GM23338 (cell line): ENCODE results near the gene CENPX. TPM values are rescaled to one million over a fixed set of nuclear protein-coding genes. Genes with fewer than 3 reads are reported as not detected.

ENCODE experiments used
- ATAC-seq: fragments of 200-7000 bp; cut with Tn5 transposase; 3 replicates; pipeline ENCODE4 v1.9.1; 2020
- DNase-seq: peaks from one replicate; pipeline ENCODE4 v3.0.0-alpha.2; 2015; ENCODE audit warnings: low spot score
- H2AFZ ChIP-seq: fragments of 200-600 bp; sonication (generic); 2 replicates; pipeline ENCODE4 v1.8.0; 2016; ENCODE audit warnings: antibody characterized with exemption, mild to moderate bottlenecking, moderate library complexity
- H3F3A ChIP-seq: fragments of 200-600 bp; sonication (generic); replicated peaks from 2 replicates; pipeline ENCODE4 v1.8.0; 2017; ENCODE audit warnings: antibody characterized with exemption, mixed run types, low read depth
- H3K27ac ChIP-seq: fragments of 200-600 bp; sonication (generic); 2 replicates; pipeline ENCODE4 v1.6.1; 2016; ENCODE audit warnings: low read depth
- H3K27me3 ChIP-seq: fragments of 200-600 bp; sonication (generic); 2 replicates; pipeline ENCODE4 v1.8.0; 2016; ENCODE audit warnings: mild to moderate bottlenecking, mixed run types, moderate library complexity; ENCODE audit not compliant: insufficient read depth
- H3K36me3 ChIP-seq: fragments of 200-600 bp; sonication (generic); 2 replicates; pipeline ENCODE4 v1.8.0; 2016; ENCODE audit warnings: mild to moderate bottlenecking; ENCODE audit not compliant: insufficient read depth
- H3K4me1 ChIP-seq: fragments of 200-600 bp; sonication (generic); 2 replicates; pipeline ENCODE4 v1.8.0; 2016; ENCODE audit warnings: mild to moderate bottlenecking, moderate library complexity; ENCODE audit not compliant: insufficient read depth
- H3K4me2 ChIP-seq: fragments of 200-600 bp; sonication (generic); 2 replicates; pipeline ENCODE4 v1.7.1; 2017; ENCODE audit warnings: mixed run types
- H3K4me3 ChIP-seq: fragments of 200-600 bp; sonication (generic); 2 replicates; pipeline ENCODE4 v1.6.1; 2016; ENCODE audit warnings: mixed run types
- H3K79me2 ChIP-seq: fragments of 200-600 bp; sonication (generic); replicated peaks from 2 replicates; pipeline ENCODE4 v1.8.0; 2017; ENCODE audit warnings: mild to moderate bottlenecking; ENCODE audit not compliant: insufficient read depth
- H3K9me2 ChIP-seq: fragments of 200-600 bp; sonication (generic); 2 replicates; pipeline ENCODE4 v1.8.0; 2017; ENCODE audit not compliant: insufficient read depth
- H4K20me1 ChIP-seq: fragments of 200-600 bp; sonication (generic); replicated peaks from 2 replicates; pipeline ENCODE4 v1.8.0; 2017; ENCODE audit warnings: mild to moderate bottlenecking; ENCODE audit not compliant: insufficient read depth
- H3K27ac Mint-ChIP-seq: 2 replicates; pipeline ENCODE4 v1.8.0; 2020; ENCODE audit warnings: inconsistent platforms, mild to moderate bottlenecking, moderate library complexity, mixed read lengths
- H3K27me3 Mint-ChIP-seq: 3 replicates; pipeline ENCODE4 v1.8.0; 2022; ENCODE audit warnings: low read depth, mild to moderate bottlenecking, moderate library complexity, mixed read lengths, inconsistent platforms; ENCODE audit not compliant: insufficient read depth, poor library complexity
- H3K36me3 Mint-ChIP-seq: 3 replicates; pipeline ENCODE4 v1.8.0; 2021; ENCODE audit warnings: low read depth, mild to moderate bottlenecking, inconsistent platforms, moderate library complexity, mixed read lengths
- H3K4me1 Mint-ChIP-seq: 3 replicates; pipeline ENCODE4 v1.8.0; 2020; ENCODE audit warnings: mild to moderate bottlenecking, inconsistent platforms, mixed read lengths
- H3K4me3 Mint-ChIP-seq: 3 replicates; pipeline ENCODE4 v1.8.0; 2021; ENCODE audit warnings: moderate library complexity, mild to moderate bottlenecking, inconsistent platforms, mixed read lengths
- H3K9me3 Mint-ChIP-seq: 3 replicates; pipeline ENCODE4 v1.8.0; 2020; ENCODE audit warnings: moderate library complexity, mild to moderate bottlenecking, inconsistent platforms, mixed read lengths
- CREB1 ChIP-seq: fragments of 250-450 bp; sonication (Bioruptor Pico); IDR thresholded peaks from 2 replicates; pipeline ENCODE4 v1.5.0; 2020; ENCODE audit warnings: low read depth, mild to moderate bottlenecking, moderate library complexity
- JUNB ChIP-seq: IDR thresholded peaks from one replicate; pipeline ENCODE4 v1.6.1; 2016; ENCODE audit warnings: antibody characterized with exemption; ENCODE audit not compliant: unreplicated experiment
- NANOG ChIP-seq: IDR thresholded peaks from 2 replicates; pipeline ENCODE4 v1.6.1; 2016; ENCODE audit warnings: antibody characterized with exemption, borderline replicate concordance
- POLR2AphosphoS5 ChIP-seq: IDR thresholded peaks from 2 replicates; pipeline ENCODE4 v1.6.1; 2016; ENCODE audit warnings: antibody characterized with exemption, low read depth
- STAT1 ChIP-seq: IDR thresholded peaks from one replicate; pipeline ENCODE4 v1.6.1; 2016; ENCODE audit warnings: antibody characterized with exemption; ENCODE audit not compliant: unreplicated experiment
- ZNF114 ChIP-seq: fragments of 250-450 bp; sonication (Bioruptor Pico); IDR thresholded peaks from 2 replicates; pipeline ENCODE4 v1.5.0; 2020; ENCODE audit warnings: mild to moderate bottlenecking, moderate library complexity
- ZNF331 ChIP-seq: fragments of 250-450 bp; sonication (Bioruptor Pico); IDR thresholded peaks from 2 replicates; pipeline ENCODE4 v1.5.0; 2020; ENCODE audit warnings: low read depth, mild to moderate bottlenecking, moderate library complexity
- polyA plus RNA-seq: library from polyadenylated mRNA; unstranded; fragments of >200 nt; fragmentation: Nextera tagmentation; extraction: Ambion mirVana; gene quantifications from 2 replicates; pipeline ENCODE4 v1.2.1, GENCODE V29; 2016
- total RNA-seq: library from RNA; depleted of rRNA; stranded (reverse); fragments of >200 nt; shearing (Covaris generic); gene quantifications from 2 replicates; pipeline ENCODE4 v1.2.3, GENCODE V29; 2014
- TF ChIP-seq, protein P1 (sequence below): IDR thresholded peaks from one replicate; pipeline ENCODE4 v1.6.1; 2018; ENCODE audit warnings: antibody characterized with exemption; ENCODE audit not compliant: unreplicated experiment
- TF ChIP-seq, protein P2 (sequence below), 2 experiments: fragments of 200-600 bp in 1 of 2; sonication (generic) in 1 of 2; conservative IDR thresholded peaks; 2 replicates each; pipeline versions ENCODE4 v1.5.1 to v1.6.1; 2016 to 2017; ENCODE audit warnings: antibody characterized with exemption in 2 of 2, low read depth in 2 of 2, mild to moderate bottlenecking in 2 of 2, moderate library complexity in 1 of 2
- TF ChIP-seq, protein P3 (sequence below): IDR thresholded peaks from 2 replicates; pipeline ENCODE4 v1.6.1; 2016; ENCODE audit warnings: antibody characterized with exemption

CENPX gene
- total and polyA plus RNA-seq, 2 experiments from 2014 or later: 114 to 157 TPM

DNA sequence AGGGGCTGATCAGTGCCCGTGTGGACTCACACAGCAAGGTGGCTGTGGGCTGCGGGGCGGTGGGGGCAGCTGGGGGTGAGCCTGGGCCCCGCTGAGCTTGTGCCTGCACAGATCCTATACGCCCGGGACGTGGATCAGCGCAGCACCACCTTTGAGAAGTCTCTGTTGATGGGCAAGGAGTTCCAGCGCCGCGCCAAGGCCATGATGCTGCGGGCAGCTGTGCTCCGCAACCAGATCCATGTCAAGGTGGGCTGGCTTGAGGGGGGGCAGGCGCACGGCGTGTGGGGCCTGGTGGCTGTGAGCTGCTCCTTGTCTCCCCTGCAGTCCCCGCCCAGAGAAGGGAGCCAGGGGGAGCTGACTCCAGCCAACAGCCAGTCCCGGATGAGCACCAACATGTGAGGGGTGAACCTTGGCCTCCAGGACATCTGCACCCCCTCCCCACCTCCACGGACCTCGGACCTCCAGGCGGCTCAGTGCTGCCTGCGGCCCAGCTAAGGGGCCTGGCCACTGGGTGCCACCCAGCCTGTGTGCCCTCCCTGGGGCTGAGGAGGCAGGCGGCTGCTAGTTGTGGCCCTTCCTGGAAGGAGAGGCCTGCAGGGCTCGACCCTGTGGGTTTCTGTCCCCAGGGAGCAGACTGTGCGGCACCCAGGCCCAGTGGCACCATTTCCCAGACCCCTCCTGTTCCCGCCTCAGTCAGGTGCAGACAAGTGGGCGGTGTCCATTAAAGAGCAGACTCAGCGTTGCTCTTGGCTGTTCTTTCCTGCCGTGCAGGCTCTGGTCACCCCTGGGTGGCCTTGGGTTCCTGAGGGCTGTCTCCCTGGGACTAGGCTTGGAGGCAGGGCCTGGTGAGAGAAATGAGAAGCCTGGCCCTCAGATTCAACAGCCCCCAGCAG lies 34.3 kb upstream of the CENPX start (continued):
- TF ChIP-seq NANOG (no peak), ZNF331 (CRISPR knock-in tag) (no peak), STAT1 (no peak), CREB1 (CRISPR knock-in tag) (no peak), JUNB (no peak), POLR2AphosphoS5 (no peak)
- TF ChIP-seq, protein P1, sequence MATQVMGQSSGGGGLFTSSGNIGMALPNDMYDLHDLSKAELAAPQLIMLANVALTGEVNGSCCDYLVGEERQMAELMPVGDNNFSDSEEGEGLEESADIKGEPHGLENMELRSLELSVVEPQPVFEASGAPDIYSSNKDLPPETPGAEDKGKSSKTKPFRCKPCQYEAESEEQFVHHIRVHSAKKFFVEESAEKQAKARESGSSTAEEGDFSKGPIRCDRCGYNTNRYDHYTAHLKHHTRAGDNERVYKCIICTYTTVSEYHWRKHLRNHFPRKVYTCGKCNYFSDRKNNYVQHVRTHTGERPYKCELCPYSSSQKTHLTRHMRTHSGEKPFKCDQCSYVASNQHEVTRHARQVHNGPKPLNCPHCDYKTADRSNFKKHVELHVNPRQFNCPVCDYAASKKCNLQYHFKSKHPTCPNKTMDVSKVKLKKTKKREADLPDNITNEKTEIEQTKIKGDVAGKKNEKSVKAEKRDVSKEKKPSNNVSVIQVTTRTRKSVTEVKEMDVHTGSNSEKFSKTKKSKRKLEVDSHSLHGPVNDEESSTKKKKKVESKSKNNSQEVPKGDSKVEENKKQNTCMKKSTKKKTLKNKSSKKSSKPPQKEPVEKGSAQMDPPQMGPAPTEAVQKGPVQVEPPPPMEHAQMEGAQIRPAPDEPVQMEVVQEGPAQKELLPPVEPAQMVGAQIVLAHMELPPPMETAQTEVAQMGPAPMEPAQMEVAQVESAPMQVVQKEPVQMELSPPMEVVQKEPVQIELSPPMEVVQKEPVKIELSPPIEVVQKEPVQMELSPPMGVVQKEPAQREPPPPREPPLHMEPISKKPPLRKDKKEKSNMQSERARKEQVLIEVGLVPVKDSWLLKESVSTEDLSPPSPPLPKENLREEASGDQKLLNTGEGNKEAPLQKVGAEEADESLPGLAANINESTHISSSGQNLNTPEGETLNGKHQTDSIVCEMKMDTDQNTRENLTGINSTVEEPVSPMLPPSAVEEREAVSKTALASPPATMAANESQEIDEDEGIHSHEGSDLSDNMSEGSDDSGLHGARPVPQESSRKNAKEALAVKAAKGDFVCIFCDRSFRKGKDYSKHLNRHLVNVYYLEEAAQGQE: no peak
- TF ChIP-seq, protein P2, sequence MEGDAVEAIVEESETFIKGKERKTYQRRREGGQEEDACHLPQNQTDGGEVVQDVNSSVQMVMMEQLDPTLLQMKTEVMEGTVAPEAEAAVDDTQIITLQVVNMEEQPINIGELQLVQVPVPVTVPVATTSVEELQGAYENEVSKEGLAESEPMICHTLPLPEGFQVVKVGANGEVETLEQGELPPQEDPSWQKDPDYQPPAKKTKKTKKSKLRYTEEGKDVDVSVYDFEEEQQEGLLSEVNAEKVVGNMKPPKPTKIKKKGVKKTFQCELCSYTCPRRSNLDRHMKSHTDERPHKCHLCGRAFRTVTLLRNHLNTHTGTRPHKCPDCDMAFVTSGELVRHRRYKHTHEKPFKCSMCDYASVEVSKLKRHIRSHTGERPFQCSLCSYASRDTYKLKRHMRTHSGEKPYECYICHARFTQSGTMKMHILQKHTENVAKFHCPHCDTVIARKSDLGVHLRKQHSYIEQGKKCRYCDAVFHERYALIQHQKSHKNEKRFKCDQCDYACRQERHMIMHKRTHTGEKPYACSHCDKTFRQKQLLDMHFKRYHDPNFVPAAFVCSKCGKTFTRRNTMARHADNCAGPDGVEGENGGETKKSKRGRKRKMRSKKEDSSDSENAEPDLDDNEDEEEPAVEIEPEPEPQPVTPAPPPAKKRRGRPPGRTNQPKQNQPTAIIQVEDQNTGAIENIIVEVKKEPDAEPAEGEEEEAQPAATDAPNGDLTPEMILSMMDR (conservative IDR thresholded peaks at IDR 0.05; ENCODE audit: low read depth in 2 of 2): no peak

DNA sequence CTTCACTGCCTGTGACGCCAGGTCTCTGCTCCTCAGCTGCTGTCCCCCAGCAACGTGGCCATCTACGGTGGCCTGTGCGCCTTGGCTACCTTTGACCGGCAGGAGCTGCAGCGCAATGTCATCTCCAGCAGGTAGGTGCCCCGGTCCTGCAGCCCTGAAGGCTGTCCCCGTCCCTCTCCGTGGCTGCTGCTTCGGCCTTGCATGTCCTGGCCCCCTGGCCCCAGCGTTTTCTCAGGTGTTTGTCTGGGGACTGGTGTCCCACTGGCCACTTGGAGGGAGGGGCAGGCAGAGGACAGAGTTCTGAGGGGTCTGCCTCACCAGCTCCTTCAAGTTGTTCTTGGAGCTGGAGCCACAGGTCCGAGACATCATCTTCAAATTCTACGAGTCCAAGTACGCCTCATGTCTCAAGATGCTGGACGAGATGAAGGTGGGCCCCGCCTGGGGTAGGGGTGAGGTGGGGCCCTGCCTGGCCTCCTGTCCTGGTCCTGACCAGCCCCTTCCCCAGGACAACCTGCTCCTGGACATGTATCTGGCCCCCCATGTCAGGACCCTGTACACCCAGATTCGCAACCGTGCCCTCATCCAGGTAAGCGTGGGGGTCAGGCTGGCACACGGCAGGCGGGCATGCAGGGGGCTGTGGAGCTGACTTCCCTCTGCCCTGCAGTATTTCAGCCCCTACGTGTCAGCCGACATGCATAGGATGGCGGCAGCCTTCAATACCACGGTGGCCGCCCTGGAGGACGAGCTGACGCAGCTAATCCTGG lies 33.5 kb upstream of the CENPX start:
- peaks cover 9% of the 10 kb centered on the region; the same call in 1 of the 2 replicates for H3F3A ChIP-seq
- no peaks in the 10 kb centered on the region for H3K4me1 ChIP-seq
- H3K9me2 ChIP-seq: no peaks in the 10 kb centered on the region
- H3K4me3 Mint-ChIP-seq: no peak overlapping the region
- no peaks in the 10 kb centered on the region for H3K27me3 ChIP-seq
- H3K36me3 Mint-ChIP-seq: peaks cover 22% of the 10 kb centered on the region
- H3K27me3 Mint-ChIP-seq: peaks cover 16% of the 10 kb centered on the region
- H3K4me3 ChIP-seq: no peak overlapping the region
- ATAC-seq (no peak), DNase-seq (no peak)
- H4K20me1 ChIP-seq: peaks cover 8% of the 10 kb centered on the region; the same call in 1 of the 2 replicates
- no peaks in the 10 kb centered on the region; the same call in 2 of the 3 replicates for H3K4me1 Mint-ChIP-seq
- H3K36me3 ChIP-seq: peaks cover 4% of the 10 kb centered on the region; the same call in 1 of the 2 replicates
- no peak overlapping the region for H3K27ac Mint-ChIP-seq
- H3K9me3 Mint-ChIP-seq: no peaks in the 10 kb centered on the region
- H3K4me2 ChIP-seq: no peak overlapping the region
- no peak overlapping the region for H2AFZ ChIP-seq
- H3K79me2 ChIP-seq: peaks cover 9% of the 10 kb centered on the region; the same call in 1 of the 2 replicates
- H3K27ac ChIP-seq: no peak overlapping the region
- TF ChIP-seq CREB1 (CRISPR knock-in tag): no peak
- TF ChIP-seq STAT1: no peak
- TF ChIP-seq, protein P3, sequence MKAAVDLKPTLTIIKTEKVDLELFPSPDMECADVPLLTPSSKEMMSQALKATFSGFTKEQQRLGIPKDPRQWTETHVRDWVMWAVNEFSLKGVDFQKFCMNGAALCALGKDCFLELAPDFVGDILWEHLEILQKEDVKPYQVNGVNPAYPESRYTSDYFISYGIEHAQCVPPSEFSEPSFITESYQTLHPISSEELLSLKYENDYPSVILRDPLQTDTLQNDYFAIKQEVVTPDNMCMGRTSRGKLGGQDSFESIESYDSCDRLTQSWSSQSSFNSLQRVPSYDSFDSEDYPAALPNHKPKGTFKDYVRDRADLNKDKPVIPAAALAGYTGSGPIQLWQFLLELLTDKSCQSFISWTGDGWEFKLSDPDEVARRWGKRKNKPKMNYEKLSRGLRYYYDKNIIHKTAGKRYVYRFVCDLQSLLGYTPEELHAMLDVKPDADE: no peak
- TF ChIP-seq, protein P1: no peak
- TF ChIP-seq ZNF114 (CRISPR knock-in tag): no peak
- TF ChIP-seq ZNF331 (CRISPR knock-in tag): no peak
- TF ChIP-seq POLR2AphosphoS5: no peak
- TF ChIP-seq NANOG: no peak
